Glomerular visceral epithelial cell (primary cell): ENCODE measurements around the gene COL20A1.
"Not testable (repeated sequence)": the region's sequence is repeated elsewhere in the genome, so short reads cannot be mapped to it uniquely, and the experiment has no call there.

Experiments
- DNase-seq: peaks from one replicate; pipeline ENCODE4 v3.0.0-alpha.2; 2016; ENCODE audit errors: extremely low spot score

COL20A1 gene

GRCh38 chr20:63374504-63374903, 81.5 kb downstream of the COL20A1 start:
- DNase-seq = no peak

GRCh38 chr20:63375438-63375837, 82.5 kb downstream of the COL20A1 start:
- DNase-seq = no peak

- DNase-seq = no peak
Measured at GRCh38 chr20:63376283-63377250, 83.6 kb downstream of the COL20A1 start.

GRCh38 chr20:63377256-63377941, 84.4 kb downstream of the COL20A1 start:
- no peak for DNase-seq

GRCh38 chr20:63377951-63378381, 85.0 kb downstream of the COL20A1 start:
- DNase-seq = no peak

- DNase-seq = no peak
Measured at GRCh38 chr20:63378626-63379025, 85.6 kb downstream of the COL20A1 start.

GRCh38 chr20:63379296-63379695, 86.3 kb downstream of the COL20A1 start:
- DNase-seq = no peak

GRCh38 chr20:63379872-63380271, 86.9 kb downstream of the COL20A1 start:
- not testable (repeated sequence) for DNase-seq

GRCh38 chr20:63380346-63380870, 87.4 kb downstream of the COL20A1 start:
- DNase-seq = no peak

- DNase-seq = no peak
Measured at GRCh38 chr20:63381781-63382431, 88.9 kb downstream of the COL20A1 start.

GRCh38 chr20:63382551-63383300, 89.7 kb downstream of the COL20A1 start:
- no peak for DNase-seq

- DNase-seq = no peak
Measured at GRCh38 chr20:63383556-63383955, 90.6 kb downstream of the COL20A1 start.

- DNase-seq = no peak
Measured at GRCh38 chr20:63384336-63384735, 91.3 kb downstream of the COL20A1 start.
